IMR-90 (cell line): ENCODE data around the gene ZNF280A. TPM values are rescaled to one million over a fixed set of nuclear protein-coding genes. Genes with fewer than 3 reads are reported as not detected.

Experiments
- ATAC-seq: fragments of 200-7000 bp; cut with Tn5 transposase; 2 replicates; pipeline ENCODE4 v1.9.1; 2020; ENCODE audit warnings: low read depth, mild to moderate bottlenecking, moderate library complexity
- BruUV-seq: library from RNA; stranded (reverse); fragments of 400-500 nt; replicated peaks from 2 replicates; lab custom pipeline; 2021; lab: Mats Ljungman, UMichigan
- CTCF ChIA-PET: fragments of 300-600 bp; formaldehyde crosslinking; extraction: SDS; loops from one replicate; lab custom pipeline; 2021; ENCODE audit warnings: antibody characterized with exemption; lab: Yijun Ruan, JAX
- POLR2A ChIA-PET: fragments of 300-600 bp; sonication (Branson Sonifier 250); formaldehyde crosslinking; loops from one replicate; lab custom pipeline; 2022; ENCODE audit warnings: antibody characterized with exemption; ENCODE audit not compliant: unreplicated experiment; lab: Charles Lee
- DNase-seq: peaks from one replicate; pipeline ENCODE4 v3.0.0; 2013
- H2AFZ ChIP-seq: replicated peaks from 2 replicates; pipeline ENCODE3; 2013; ENCODE audit warnings: low read length, mild to moderate bottlenecking; ENCODE audit not compliant: poor library complexity
- H2AK5ac ChIP-seq: 2 replicates; pipeline ENCODE4 v1.6.1; 2013; ENCODE audit warnings: low read depth, low read length, inconsistent platforms
- H2AK9ac ChIP-seq: replicated peaks from 2 replicates; pipeline ENCODE3; 2013; ENCODE audit warnings: mild to moderate bottlenecking, low read depth, low read length, moderate library complexity; ENCODE audit not compliant: poor library complexity
- H2BK120ac ChIP-seq: 2 replicates; pipeline ENCODE4 v1.6.1; 2013; ENCODE audit warnings: low read depth, low read length, inconsistent platforms
- H2BK15ac ChIP-seq: 3 replicates; pipeline ENCODE4 v1.6.1; 2013; ENCODE audit warnings: low read depth, low read length, inconsistent platforms
- H2BK20ac ChIP-seq: 2 replicates; pipeline ENCODE4 v1.6.1; 2013; ENCODE audit warnings: low read depth, mild to moderate bottlenecking, inconsistent platforms, low read length, moderate library complexity
- H2BK5ac ChIP-seq: 2 replicates; pipeline ENCODE4 v1.6.1; 2013; ENCODE audit warnings: mild to moderate bottlenecking, low read depth, low read length, inconsistent platforms; ENCODE audit not compliant: poor library complexity, severe bottlenecking
- H3K14ac ChIP-seq: replicated peaks from 2 replicates; pipeline ENCODE4 v1.6.1; 2013; ENCODE audit warnings: low read depth, low read length, inconsistent platforms
- H3K18ac ChIP-seq: 2 replicates; pipeline ENCODE4 v1.6.1; 2013; ENCODE audit warnings: low read depth, low read length, control low read depth
- H3K23ac ChIP-seq: 2 replicates; pipeline ENCODE4 v1.6.1; 2013; ENCODE audit warnings: low read depth, low read length, inconsistent platforms
- H3K27ac ChIP-seq: 2 replicates; pipeline ENCODE4 v1.5.1; 2013; ENCODE audit warnings: mild to moderate bottlenecking, control low read depth, low read length; ENCODE audit not compliant: insufficient read depth
- H3K27me3 ChIP-seq: 2 replicates; pipeline ENCODE4 v1.6.1; 2013; ENCODE audit warnings: low read length; ENCODE audit not compliant: control insufficient read depth, insufficient read depth
- H3K36me3 ChIP-seq: 2 replicates; pipeline ENCODE4 v1.6.1; 2013; ENCODE audit warnings: low read length, mixed read lengths; ENCODE audit not compliant: control insufficient read depth, insufficient read depth
- H3K4ac ChIP-seq: 2 replicates; pipeline ENCODE4 v1.6.1; 2013; ENCODE audit warnings: low read depth, low read length, inconsistent platforms
- H3K4me1 ChIP-seq: 2 replicates; pipeline ENCODE4 v1.6.1; 2013; ENCODE audit warnings: low read length, mixed read lengths; ENCODE audit not compliant: control insufficient read depth, insufficient read depth
- H3K4me2 ChIP-seq: 2 replicates; pipeline ENCODE4 v1.6.1; 2013; ENCODE audit warnings: low read depth, mild to moderate bottlenecking, control low read depth, low read length, moderate library complexity
- H3K4me3 ChIP-seq: 2 replicates; pipeline ENCODE4 v1.5.1; 2013; ENCODE audit warnings: low read depth, mild to moderate bottlenecking, control low read depth, low read length, moderate library complexity; ENCODE audit not compliant: insufficient read depth
- H3K56ac ChIP-seq: 2 replicates; pipeline ENCODE4 v1.6.1; 2013; ENCODE audit warnings: low read length, inconsistent platforms; ENCODE audit not compliant: insufficient read depth; ENCODE audit errors: extremely low read depth
- H3K79me1 ChIP-seq, 2 experiments: 2 replicates each; pipeline ENCODE4 v1.6.1; 2013; ENCODE audit warnings: low read length in 2 of 2, inconsistent platforms in 1 of 2, low read depth in 1 of 2
- H3K9ac ChIP-seq: 2 replicates; pipeline ENCODE4 v1.6.1; 2013; ENCODE audit warnings: low read depth, low read length, control low read depth
- H3K9me1 ChIP-seq: 2 replicates; pipeline ENCODE4 v1.6.1; 2013; ENCODE audit warnings: low read length, inconsistent platforms; ENCODE audit not compliant: insufficient read depth
- H3K9me3 ChIP-seq: 2 replicates; pipeline ENCODE4 v1.6.1; 2013; ENCODE audit warnings: low read length; ENCODE audit not compliant: control insufficient read depth, insufficient read depth
- H4K20me1 ChIP-seq: 2 replicates; pipeline ENCODE4 v1.6.1; 2013; ENCODE audit warnings: low read length, inconsistent platforms; ENCODE audit not compliant: insufficient read depth
- H4K5ac ChIP-seq: 2 replicates; pipeline ENCODE4 v1.6.1; 2013; ENCODE audit warnings: mild to moderate bottlenecking, low read depth, low read length, control low read depth
- H4K8ac ChIP-seq, 2 experiments: 2 replicates each; pipeline ENCODE4 v1.6.1; 2013; ENCODE audit warnings: low read depth in 2 of 2, low read length in 2 of 2, control low read depth in 1 of 2, inconsistent platforms in 1 of 2
- H4K91ac ChIP-seq: 2 replicates; pipeline ENCODE4 v1.6.1; 2013; ENCODE audit warnings: low read depth, low read length, inconsistent platforms; ENCODE audit not compliant: insufficient read depth
- MXI1 ChIP-seq: IDR thresholded peaks from 2 replicates; pipeline ENCODE4 v1.6.1; 2012; ENCODE audit warnings: low read depth, mild to moderate bottlenecking, low read length, moderate library complexity, borderline replicate concordance
- WGBS, 2 experiments: methylation state at CpG; one replicate each; pipeline versions ENCODE4 v1.1.5 to v1.1.7; 2013; ENCODE audit warnings: missing lambda C conversion rate in 2 of 2; ENCODE audit not compliant: insufficient read length in 1 of 2; ENCODE audit errors: extremely low coverage in 2 of 2; 5-methylcytosine and 5-hydroxymethylcytosine counted together
- dilution Hi-C: fragments of 300-500 bp; cut with HindIII; formaldehyde crosslinking; loops from one replicate; pipeline ENCODE4 v1.14.3; 2018; ENCODE audit warnings: low sequenced_read_pairs; ENCODE audit not compliant: unreplicated experiment
- in situ Hi-C: fragments of 300-500 bp; cut with MboI; formaldehyde crosslinking; loops from 3 replicates; pipeline ENCODE4 v1.14.3; 2019; ENCODE audit warnings: low sequenced_read_pairs, inconsistent platforms, mixed read lengths
- intact Hi-C: fragments of 100-400 bp; cut with micrococcal nuclease; formaldehyde crosslinking; loops from 2 replicates; pipeline ENCODE4 v1.10.0; 2022
- polyA plus RNA-seq, 3 experiments: library from polyadenylated mRNA; depleted of rRNA; stranded (reverse); fragments of >200 nt; gene quantifications; 2 replicates each; pipeline ENCODE4 v1.2.3, GENCODE V29; 2012; ENCODE audit warnings: low replicate concordance in 1 of 3
- total RNA-seq: library from RNA; depleted of rRNA; stranded (reverse); fragments of >200 nt; gene quantifications from 2 replicates; pipeline ENCODE4 v1.2.3, GENCODE V29; 2012
- TF ChIP-seq, protein P1 (sequence below): conservative IDR thresholded peaks from 2 replicates; pipeline ENCODE4 v1.5.1; 2012; ENCODE audit warnings: mild to moderate bottlenecking, low read depth, low read length, improper control_type of control experiment

Gene ZNF280A
- total and polyA plus RNA-seq, 2 of the 4 experiments (the other 2 are of a cell fraction) = not detected

DNA sequence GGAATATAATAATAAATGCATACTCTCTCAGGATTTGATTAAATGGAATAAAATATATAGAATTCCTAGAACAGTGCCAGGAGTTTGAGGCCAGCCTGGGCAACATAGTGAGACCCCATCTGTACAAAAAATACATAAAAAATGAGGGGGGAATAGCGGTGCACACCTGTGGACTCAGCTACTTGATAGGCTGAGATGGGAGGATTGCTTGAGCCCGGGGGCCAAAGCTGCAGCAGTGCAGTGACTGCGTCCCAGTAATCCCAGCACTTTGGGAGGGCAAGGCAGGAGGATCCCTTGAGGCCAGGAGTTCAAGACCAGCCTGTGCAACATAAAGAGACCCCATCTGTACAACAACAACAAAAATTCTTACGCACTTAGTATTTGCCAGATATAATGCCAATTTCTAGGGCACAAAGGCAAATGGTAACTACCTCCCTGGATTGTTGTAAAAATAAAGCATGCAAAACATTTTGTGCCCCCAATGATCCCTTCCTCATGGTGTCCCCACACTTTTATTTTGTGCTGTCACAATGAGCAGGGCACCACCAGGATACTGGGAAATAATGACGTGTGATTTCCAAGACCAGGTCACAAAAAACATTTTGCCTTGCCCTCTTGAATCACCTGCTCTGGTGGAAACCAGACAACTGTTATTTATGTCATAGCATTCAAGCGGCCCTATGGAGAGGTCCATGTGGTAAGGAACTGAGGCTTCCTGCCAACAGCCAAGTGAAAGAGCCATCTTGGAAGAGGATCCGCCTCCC, 18.3 kb upstream of the ZNF280A start:
- Histone ChIP-seq H3K4me1 (no peaks in the 10 kb centered on the region), H2AK9ac (no peak overlapping the region), H3K27ac (no peak overlapping the region), H2BK120ac (no peak overlapping the region), H3K9me3 (no peaks in the 10 kb centered on the region), H3K79me1 (no peaks in the 10 kb centered on the region), H3K56ac (no peak overlapping the region), H3K4me3 (no peak overlapping the region), H3K27me3 (no peaks in the 10 kb centered on the region), H4K20me1 (no peaks in the 10 kb centered on the region), H3K18ac (no peak overlapping the region), H4K91ac (no peak overlapping the region), H2AFZ (no peak overlapping the region), H3K36me3 (no peaks in the 10 kb centered on the region), H3K14ac (no peak overlapping the region), H3K9me1 (no peaks in the 10 kb centered on the region), H4K8ac (no peak overlapping the region), H2AK5ac (no peak overlapping the region), H2BK20ac (no peak overlapping the region), H3K4me2 (no peak overlapping the region), H3K23ac (no peak overlapping the region), H2BK15ac (no peak overlapping the region), H2BK5ac (no peak overlapping the region), H3K4ac (no peak overlapping the region), H4K5ac (no peak overlapping the region), H3K9ac (no peak overlapping the region)
- dilution Hi-C loops = no loop called here
- CTCF ChIA-PET = no interaction called here
- ATAC-seq = no peak
- POLR2A ChIA-PET = no interaction called here
- DNase-seq = no peak
- no peak for TF ChIP-seq MXI1
- TF ChIP-seq, protein P1, sequence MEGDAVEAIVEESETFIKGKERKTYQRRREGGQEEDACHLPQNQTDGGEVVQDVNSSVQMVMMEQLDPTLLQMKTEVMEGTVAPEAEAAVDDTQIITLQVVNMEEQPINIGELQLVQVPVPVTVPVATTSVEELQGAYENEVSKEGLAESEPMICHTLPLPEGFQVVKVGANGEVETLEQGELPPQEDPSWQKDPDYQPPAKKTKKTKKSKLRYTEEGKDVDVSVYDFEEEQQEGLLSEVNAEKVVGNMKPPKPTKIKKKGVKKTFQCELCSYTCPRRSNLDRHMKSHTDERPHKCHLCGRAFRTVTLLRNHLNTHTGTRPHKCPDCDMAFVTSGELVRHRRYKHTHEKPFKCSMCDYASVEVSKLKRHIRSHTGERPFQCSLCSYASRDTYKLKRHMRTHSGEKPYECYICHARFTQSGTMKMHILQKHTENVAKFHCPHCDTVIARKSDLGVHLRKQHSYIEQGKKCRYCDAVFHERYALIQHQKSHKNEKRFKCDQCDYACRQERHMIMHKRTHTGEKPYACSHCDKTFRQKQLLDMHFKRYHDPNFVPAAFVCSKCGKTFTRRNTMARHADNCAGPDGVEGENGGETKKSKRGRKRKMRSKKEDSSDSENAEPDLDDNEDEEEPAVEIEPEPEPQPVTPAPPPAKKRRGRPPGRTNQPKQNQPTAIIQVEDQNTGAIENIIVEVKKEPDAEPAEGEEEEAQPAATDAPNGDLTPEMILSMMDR = no peak
- WGBS, 2 experiments = no CpG with 5 or more reads among the region's 7 CpGs
- no TSS peak for BruUV-seq
- intact Hi-C loops = no loop called here
- in situ Hi-C loops = no loop called here
